Activated CD4-positive, CD25-positive, alpha-beta regulatory T cell treated with anti-CD3 and anti-CD28 coated beads, Interleukin-2, amount 50 U/mL, for 72 hours (primary cell): ENCODE measurements around the gene ATAT1.
A peak's percentile ranks its signal among the peaks of the same experiment; 100 is the strongest.

Experiments
- DNase-seq: peaks from one replicate; pipeline ENCODE4 v3.0.0; 2021

Gene ATAT1

DNA sequence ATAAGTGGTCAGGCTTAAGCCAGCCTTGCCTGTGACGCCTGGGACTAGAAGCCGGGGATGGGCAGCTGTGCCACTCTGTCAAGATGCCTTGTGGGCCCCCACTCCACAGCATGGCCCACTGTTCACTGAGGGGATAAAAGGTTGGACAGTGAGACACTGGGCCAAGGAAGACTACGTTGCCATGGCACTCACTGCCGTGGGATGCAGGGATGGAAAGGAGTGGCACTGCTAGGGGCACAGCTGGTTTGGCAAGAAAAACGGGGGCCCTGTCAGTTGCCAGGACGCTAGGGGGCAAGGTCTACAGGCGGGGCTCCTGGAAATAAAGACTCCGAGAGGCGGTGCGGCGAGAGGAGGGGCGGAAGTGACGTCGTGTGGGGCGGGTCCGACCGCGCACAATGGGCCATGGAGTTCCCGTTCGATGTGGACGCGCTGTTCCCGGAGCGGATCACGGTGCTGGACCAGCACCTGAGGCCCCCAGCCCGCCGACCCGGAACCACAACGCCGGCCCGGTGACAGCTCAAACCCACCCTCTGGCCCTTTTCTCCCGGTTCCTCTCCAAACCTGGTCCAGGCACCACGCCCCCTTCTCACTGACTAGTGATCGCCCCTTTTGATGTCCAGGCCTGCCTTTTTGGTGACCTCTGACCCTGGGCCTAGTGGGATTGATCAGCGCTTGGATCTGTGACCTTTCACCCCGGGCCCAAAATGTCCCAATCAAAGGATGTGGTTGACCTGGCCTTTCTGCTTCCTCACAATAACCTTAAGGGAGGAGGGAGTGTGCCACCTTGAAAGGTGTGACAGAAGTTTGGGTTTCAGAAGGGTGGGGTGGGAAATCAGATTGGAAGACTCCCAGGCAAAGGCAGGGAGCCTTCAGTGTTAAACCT, at the start of gene ATAT1:
ATAT1 (plus strand) TSS at position 391 of the 883 bp plus-strand sequence.
- DNase-seq: peak; percentile 83

GRCh38 chr6:30578051-30578450, 48.6 kb upstream of the ATAT1 start:
- DNase-seq: no peak

- DNase-seq: no peak
These were observed 42.8 kb upstream of the ATAT1 start for GRCh38 chr6:30583921-30584320.

GRCh38 chr6:30589754-30590358, 36.8 kb upstream of the ATAT1 start:
- DNase-seq: no peak

- DNase-seq: no peak
These were observed 36.2 kb upstream of the ATAT1 start for GRCh38 chr6:30590509-30590908.

DNA sequence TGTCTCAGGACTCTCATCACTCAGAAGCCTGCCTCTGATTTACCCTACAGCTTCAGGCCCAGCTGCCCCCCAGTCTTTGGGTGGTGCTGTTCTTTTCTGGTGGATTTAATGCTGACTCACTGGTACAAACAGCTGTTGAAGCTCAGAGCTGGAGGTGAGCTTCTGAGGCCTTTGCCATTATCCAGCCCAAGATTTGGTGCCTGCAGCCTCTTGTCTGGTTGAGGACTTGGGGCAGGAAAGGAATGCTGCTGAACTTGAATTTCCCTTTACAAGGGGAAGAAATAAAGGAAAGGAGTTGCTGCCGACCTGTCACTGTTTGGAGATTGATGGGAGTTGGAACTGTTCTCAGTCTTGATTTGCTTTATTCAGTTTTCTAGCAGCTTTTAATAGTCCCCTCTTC, 35.7 kb upstream of the ATAT1 start:
- no peak for DNase-seq

- DNase-seq: no peak
These were observed 34.4 kb upstream of the ATAT1 start for GRCh38 chr6:30592287-30592686.

DNA sequence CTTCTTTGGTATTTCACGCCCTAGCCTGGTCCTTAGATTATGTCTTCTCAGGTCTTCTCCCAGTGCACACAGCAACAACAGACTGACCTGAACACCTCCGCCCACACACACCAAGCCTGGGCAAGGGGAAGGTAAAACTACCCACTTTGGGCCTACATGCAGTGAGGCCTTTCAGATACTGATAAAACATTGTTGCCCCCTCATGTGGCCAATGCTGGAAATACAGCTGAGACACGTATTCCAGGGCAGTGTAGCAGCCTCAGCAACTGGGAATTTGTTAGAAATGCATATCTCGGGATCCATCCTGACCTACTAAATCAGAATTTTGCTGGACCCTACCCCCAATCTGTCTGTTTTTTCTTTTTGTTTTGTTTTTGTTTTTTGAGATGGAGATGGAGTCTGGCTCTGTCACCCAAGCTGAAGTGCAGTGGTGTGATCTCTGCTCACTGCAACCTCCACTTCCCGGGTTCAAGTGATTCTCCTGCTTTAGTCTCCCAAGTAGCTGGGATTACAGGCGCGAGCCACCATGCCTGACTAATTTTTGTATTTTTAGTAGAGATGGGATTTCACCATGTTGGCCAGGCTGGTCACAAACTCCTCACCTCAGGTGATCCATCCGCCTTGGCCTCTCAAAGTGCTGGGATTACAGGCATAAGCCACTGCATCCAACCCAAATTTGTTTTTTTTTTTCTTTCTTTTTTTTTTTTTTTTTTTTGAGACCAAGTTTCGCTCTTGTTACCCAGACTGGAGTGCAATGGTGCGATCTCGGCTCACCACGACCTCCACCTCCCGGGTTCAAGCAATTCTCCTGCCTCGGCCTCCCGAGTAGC, 29.1 kb upstream of the ATAT1 start:
- peak; percentile 81 for DNase-seq

DNA sequence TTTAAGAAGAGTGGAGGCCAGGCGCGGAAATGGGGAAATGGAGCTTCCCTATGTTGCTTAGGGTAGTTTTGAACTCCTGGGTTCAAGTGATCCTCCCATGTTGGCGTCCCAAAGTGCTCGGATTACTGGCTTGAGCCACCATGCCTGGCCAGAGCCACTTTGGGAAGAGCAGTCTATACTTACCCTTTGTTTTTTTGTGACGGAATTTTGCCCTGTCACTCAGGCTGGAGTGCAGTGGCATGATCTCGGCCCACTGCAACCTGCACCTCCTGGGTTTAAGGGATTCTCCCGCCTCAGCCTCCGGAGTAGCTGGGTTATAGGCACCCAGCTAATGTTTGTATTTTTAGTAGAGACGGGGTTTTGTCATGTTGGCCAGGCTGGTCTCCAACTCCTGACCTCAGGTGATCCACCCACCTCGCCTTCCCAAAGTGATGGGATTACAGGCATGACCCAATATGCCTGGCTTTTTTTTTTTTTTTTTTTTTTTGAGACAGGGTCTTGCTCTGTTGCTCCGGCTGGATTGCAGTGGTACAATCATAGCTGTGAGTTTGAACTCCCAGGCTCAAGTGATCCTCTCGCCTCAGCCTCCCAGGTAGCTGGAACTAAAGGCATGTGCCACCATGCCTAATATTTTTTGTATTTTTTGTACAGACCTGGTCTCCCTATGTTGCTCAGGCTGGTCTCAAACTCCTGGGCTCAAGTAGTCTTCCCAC, 27.6 kb upstream of the ATAT1 start:
- no peak for DNase-seq

GRCh38 chr6:30599625-30600324, 26.9 kb upstream of the ATAT1 start:
- no peak for DNase-seq

- DNase-seq: no peak
These were observed 26.2 kb upstream of the ATAT1 start for GRCh38 chr6:30600451-30600961.

GRCh38 chr6:30601436-30601814, 25.2 kb upstream of the ATAT1 start:
- DNase-seq: no peak

GRCh38 chr6:30601815-30602641, 24.6 kb upstream of the ATAT1 start:
- no peak for DNase-seq

DNA sequence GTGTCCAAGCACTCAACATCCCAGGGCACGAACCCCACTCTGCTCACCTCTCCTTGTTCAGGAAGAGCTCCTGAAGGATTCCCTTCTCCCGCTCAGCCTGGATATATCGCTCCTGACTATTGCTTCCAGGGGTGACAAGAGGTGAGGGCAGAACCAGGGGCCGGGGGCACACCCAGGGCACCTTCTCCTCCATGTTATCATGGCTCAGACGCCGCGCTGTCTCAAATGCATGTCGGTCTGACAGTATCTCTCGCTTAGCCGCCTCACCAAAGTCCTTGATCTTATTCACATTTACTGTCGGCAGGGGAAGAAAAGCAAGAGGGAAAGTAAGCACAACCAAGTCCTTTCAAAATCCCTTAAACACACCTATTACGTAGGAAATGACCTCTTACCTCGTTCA, 22.7 kb upstream of the ATAT1 start:
- no peak for DNase-seq

GRCh38 chr6:30610065-30610464, 16.6 kb upstream of the ATAT1 start:
- DNase-seq: no peak

- DNase-seq: no peak
These were observed 15.4 kb upstream of the ATAT1 start for GRCh38 chr6:30611150-30611855.

- no peak for DNase-seq
These were observed 14.8 kb upstream of the ATAT1 start for GRCh38 chr6:30611856-30612194.

DNA sequence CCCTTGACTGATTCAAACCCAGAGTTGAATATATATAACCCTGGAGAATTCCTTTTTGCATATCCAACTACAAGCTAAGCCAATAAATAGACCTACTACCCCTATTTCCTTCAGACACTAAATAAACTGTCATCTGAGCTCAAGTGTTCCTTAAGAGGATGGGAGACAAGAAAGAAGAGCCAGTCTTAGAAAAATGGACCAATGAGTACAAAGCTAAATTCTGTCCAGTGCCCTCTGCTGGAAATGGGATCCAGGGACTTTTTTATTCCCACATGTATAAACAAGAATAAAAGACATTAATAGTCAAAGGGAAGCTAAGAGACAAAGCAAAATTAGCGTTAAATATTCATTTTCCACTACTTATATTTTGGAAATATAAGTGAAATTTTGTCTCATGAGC, 14.5 kb upstream of the ATAT1 start:
- DNase-seq: no peak

- DNase-seq: no peak
These were observed 13.9 kb upstream of the ATAT1 start for GRCh38 chr6:30612687-30613248.
